ENCODE results near the gene NCOA6.

The NCOA6 gene

DNA sequence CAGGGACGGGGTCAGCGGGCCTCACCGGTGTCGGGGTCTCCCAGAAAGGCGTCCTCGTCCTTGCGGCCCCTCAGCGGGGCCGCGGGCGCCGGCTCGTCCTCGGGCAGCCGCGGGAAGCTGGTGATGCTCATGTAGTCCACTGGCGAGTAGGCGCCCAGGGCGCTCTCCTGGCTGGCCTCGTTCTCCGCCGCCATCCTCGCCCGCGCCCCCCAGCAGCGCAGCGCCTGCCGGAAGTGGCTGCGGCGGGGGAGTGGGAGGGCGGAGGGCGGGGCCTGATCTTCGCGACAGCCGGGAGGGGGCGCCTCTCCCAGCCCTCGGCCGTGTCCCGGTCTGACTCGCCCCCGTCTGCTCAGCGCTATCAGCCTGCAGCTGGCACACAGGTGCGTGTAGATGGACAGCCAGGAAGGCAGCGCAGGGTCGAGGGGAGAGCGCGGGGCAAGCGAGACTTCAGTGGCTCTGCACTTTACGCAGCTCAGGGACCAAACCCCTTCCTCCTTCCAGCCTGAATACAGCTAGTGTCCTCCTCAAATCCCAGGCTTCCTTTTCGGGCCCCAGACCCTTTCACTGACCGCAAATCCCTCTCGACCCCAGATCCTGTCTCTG, 47.3 kb upstream of the NCOA6 start, which contains the start of gene GGT7:
Gene GGT7, minus strand, starts transcription at position 235 of the 603 bp plus-strand sequence. Its CDS starts 41 bp downstream, at position 194.
- Histone ChIP-seq H3K4me1 (ENCODE audit: low read length) (peaks cover 20% of the 10 kb centered on the region), H3K9ac (ENCODE audit: low read length) (peak within 1 kb of the TSS; percentile 5; the same call in 1 of the 2 replicates), H2AFZ (ENCODE audit: low read length) (peak within 1 kb of the TSS; percentile 62), H3K79me2 (ENCODE audit: low read length) (peaks cover 6% of the 10 kb centered on the region), H3K9me2 (replicated peaks; ENCODE audit: insufficient read depth, low read length) (no peaks in the 10 kb centered on the region), H4K20me1 (ENCODE audit: insufficient read depth, low read length) (no peaks in the 10 kb centered on the region), H3F3A (ENCODE audit: insufficient read depth, low read length) (no peaks in the 10 kb centered on the region), H3K36me3 (replicated peaks; ENCODE audit: insufficient read depth, low read length) (no peaks in the 10 kb centered on the region), H3K9me3 (replicated peaks; ENCODE audit: insufficient read depth, low read length) (no peaks in the 10 kb centered on the region), H3K27me3 (replicated peaks; ENCODE audit: insufficient read depth, low read length) (no peaks in the 10 kb centered on the region), H3K4me3 (ENCODE audit: low read length) (peak within 1 kb of the TSS; percentile 59), H3K27ac (ENCODE audit: low read length) (no peak within 1 kb of the TSS), H3K4me2 (ENCODE audit: low read depth, low read length) (peak within 1 kb of the TSS; percentile 72)
- DNase-seq = peak; percentile 83
- TF ChIP-seq, protein P1, sequence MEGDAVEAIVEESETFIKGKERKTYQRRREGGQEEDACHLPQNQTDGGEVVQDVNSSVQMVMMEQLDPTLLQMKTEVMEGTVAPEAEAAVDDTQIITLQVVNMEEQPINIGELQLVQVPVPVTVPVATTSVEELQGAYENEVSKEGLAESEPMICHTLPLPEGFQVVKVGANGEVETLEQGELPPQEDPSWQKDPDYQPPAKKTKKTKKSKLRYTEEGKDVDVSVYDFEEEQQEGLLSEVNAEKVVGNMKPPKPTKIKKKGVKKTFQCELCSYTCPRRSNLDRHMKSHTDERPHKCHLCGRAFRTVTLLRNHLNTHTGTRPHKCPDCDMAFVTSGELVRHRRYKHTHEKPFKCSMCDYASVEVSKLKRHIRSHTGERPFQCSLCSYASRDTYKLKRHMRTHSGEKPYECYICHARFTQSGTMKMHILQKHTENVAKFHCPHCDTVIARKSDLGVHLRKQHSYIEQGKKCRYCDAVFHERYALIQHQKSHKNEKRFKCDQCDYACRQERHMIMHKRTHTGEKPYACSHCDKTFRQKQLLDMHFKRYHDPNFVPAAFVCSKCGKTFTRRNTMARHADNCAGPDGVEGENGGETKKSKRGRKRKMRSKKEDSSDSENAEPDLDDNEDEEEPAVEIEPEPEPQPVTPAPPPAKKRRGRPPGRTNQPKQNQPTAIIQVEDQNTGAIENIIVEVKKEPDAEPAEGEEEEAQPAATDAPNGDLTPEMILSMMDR (IDR thresholded peaks at IDR 0.05; ENCODE audit: low read length) = peak; percentile 67
- no peak for TF ChIP-seq EZH2phosphoT487 (IDR thresholded peaks at IDR 0.05; ENCODE audit: low read length)

DNA sequence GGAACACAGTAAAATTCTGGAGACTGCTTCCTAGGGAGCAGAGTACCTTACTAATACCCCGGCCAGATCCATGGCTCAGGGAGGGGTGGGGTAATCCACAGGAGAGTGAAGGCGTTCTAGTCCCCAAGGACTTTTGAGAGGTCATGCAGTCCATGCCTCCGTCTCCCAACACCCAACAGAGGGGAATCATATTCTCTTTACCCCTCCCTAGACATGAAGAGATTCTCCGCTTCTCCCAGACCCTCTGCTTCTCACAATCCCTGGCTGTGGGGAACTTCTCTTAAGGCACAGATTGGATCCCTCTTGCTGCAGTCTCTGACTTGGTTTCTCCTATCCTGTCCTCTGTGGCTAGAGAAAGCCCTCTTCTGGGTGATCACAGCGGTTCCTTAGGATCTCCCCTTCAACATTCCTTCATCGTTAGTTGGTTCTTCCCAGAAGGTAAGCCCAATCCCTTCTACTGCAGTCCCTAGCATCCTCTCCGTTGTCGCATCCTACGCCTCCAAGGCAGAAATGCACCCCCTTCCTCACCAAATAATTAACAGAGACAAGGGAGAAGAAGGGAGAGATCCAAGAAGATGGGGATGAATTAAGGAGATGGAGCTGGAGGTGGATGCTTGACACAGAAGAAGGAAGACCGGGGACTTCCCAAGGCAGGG, 46.6 kb upstream of the NCOA6 start:
- peak overlapping the region; percentile 62 for H2AFZ ChIP-seq (ENCODE audit: low read length)
- TF ChIP-seq, protein P1 (IDR thresholded peaks at IDR 0.05; ENCODE audit: low read length) = no peak
- TF ChIP-seq EZH2phosphoT487 (IDR thresholded peaks at IDR 0.05; ENCODE audit: low read length) = no peak
- TF ChIP-seq EZH2 (optimal IDR thresholded peaks at IDR 0.05; ENCODE audit: low read depth, low read length) = no peak
- no peaks in the 10 kb centered on the region for H4K20me1 ChIP-seq (ENCODE audit: insufficient read depth, low read length)
- H3K27me3 ChIP-seq (replicated peaks; ENCODE audit: insufficient read depth, low read length) = no peaks in the 10 kb centered on the region
- H3K4me3 ChIP-seq (ENCODE audit: low read length) = peak overlapping the region; percentile 59
- H3K4me1 ChIP-seq (ENCODE audit: low read length) = peaks cover 18% of the 10 kb centered on the region
- H3K27ac ChIP-seq (ENCODE audit: low read length) = no peak overlapping the region
- no peak for DNase-seq
- H3K79me2 ChIP-seq (ENCODE audit: low read length) = peaks cover 4% of the 10 kb centered on the region
- no peaks in the 10 kb centered on the region for H3K36me3 ChIP-seq (replicated peaks; ENCODE audit: insufficient read depth, low read length)
- H3K9me3 ChIP-seq (replicated peaks; ENCODE audit: insufficient read depth, low read length) = no peaks in the 10 kb centered on the region
- peak overlapping the region; percentile 5; the same call in 1 of the 2 replicates for H3K9ac ChIP-seq (ENCODE audit: low read length)
- H3F3A ChIP-seq (ENCODE audit: insufficient read depth, low read length) = no peaks in the 10 kb centered on the region
- peak overlapping the region; percentile 72 for H3K4me2 ChIP-seq (ENCODE audit: low read depth, low read length)
- no peaks in the 10 kb centered on the region for H3K9me2 ChIP-seq (replicated peaks; ENCODE audit: insufficient read depth, low read length)

DNA sequence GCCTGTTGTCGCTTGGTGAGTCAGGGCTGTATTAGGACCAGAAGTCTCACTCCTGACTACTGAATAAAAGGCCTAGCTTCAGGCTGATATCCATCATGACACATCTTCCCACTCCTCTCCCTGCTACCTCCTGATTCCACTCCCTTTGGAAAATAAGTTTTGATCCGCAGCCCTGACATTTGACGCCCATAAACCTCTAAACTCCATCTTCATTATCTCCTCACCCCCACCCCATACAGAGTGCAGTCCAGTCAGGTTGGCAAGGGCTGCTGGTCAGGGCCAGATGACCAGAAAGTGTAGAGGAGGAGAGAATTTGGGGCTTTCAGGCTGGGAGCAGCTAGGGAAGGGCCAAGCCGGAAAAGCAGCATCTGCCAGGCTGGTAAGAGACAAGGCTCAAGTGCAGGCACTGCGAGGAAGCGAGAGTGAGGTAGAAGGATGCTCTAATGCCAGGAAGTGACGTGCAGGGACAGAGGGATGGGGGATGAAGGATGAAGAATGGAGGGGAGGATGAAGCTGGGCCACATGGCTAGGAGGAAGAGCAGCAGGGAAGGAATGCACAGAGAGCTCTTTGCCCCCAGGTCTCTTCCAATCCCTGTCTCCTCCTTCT, 46.0 kb upstream of the NCOA6 start:
- TF ChIP-seq, protein P1 (IDR thresholded peaks at IDR 0.05; ENCODE audit: low read length) = no peak
- TF ChIP-seq EZH2 (optimal IDR thresholded peaks at IDR 0.05; ENCODE audit: low read depth, low read length) (no peak), EZH2phosphoT487 (IDR thresholded peaks at IDR 0.05; ENCODE audit: low read length) (no peak)
- H3K4me1 ChIP-seq (ENCODE audit: low read length) = peaks cover 16% of the 10 kb centered on the region
- no peaks in the 10 kb centered on the region for H3K36me3 ChIP-seq (replicated peaks; ENCODE audit: insufficient read depth, low read length)
- no peak overlapping the region for H3K4me2 ChIP-seq (ENCODE audit: low read depth, low read length)
- no peaks in the 10 kb centered on the region for H3K9me3 ChIP-seq (replicated peaks; ENCODE audit: insufficient read depth, low read length)
- no peak overlapping the region for H3K4me3 ChIP-seq (ENCODE audit: low read length)
- no peak overlapping the region for H3K27ac ChIP-seq (ENCODE audit: low read length)
- H3K79me2 ChIP-seq (ENCODE audit: low read length) = no peaks in the 10 kb centered on the region
- H3F3A ChIP-seq (ENCODE audit: insufficient read depth, low read length) = no peaks in the 10 kb centered on the region
- no peak overlapping the region for H2AFZ ChIP-seq (ENCODE audit: low read length)
- no peaks in the 10 kb centered on the region for H3K9me2 ChIP-seq (replicated peaks; ENCODE audit: insufficient read depth, low read length)
- no peak overlapping the region for H3K9ac ChIP-seq (ENCODE audit: low read length)
- no peak for DNase-seq
- H4K20me1 ChIP-seq (ENCODE audit: insufficient read depth, low read length) = no peaks in the 10 kb centered on the region
- H3K27me3 ChIP-seq (replicated peaks; ENCODE audit: insufficient read depth, low read length) = no peaks in the 10 kb centered on the region

All from MM.1S (cell line).